GM18951 (cell line): ENCODE measurements around the gene APP.
"Not testable (repeated sequence)": the region's sequence is repeated elsewhere in the genome, so short reads cannot be mapped to it uniquely, and the experiment has no call there.

Source experiments
- POLR2A ChIP-seq: IDR thresholded peaks from 4 replicates; pipeline ENCODE4 v1.6.1; 2011; ENCODE audit warnings: mild to moderate bottlenecking; ENCODE audit not compliant: insufficient read length, insufficient read depth; ENCODE audit errors: extremely low read depth
- in situ Hi-C: fragments of 300-500 bp; cut with MboI; formaldehyde crosslinking; loops from one replicate; pipeline ENCODE4 v1.12.0; 2022; ENCODE audit warnings: low sequenced_read_pairs, mixed read lengths, inconsistent platforms; ENCODE audit not compliant: unreplicated experiment

APP gene

DNA sequence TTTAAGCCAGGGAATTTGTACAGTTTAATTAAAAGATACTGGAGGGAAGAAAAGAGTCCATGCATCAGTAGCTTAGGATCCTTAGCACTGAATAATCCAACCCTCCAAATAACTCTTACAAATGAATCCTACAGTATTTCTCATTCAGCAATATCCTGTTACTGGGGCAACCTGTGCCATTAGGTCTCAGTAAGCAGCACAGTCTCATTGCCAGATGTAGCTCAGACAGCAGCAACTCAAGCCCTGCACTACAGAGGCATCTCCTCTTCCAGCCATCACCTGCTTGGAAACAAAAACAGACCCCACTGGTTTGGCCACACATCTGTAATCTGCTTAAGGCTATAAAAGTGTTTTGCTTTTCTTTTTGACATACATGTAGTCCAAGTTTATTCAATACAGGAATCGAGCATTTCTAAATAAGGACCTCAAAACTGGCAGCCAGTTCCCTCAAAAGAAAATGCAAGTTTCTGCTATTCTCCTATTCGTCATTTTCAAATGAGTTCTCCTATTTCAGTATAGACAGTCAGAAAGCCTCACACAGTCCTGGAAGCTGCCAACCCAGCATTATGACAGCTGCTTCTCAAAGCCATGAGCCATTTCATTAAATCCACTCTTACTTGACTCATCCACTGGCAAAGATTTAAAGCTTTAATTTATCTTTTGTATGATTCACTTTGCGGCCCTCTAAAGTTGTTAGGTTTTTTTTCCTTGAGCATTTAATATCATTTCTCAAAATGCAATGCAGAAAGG is 129.0 kb downstream of the APP start:
- no peak for TF ChIP-seq POLR2A
- in situ Hi-C loops = no loop called here

DNA sequence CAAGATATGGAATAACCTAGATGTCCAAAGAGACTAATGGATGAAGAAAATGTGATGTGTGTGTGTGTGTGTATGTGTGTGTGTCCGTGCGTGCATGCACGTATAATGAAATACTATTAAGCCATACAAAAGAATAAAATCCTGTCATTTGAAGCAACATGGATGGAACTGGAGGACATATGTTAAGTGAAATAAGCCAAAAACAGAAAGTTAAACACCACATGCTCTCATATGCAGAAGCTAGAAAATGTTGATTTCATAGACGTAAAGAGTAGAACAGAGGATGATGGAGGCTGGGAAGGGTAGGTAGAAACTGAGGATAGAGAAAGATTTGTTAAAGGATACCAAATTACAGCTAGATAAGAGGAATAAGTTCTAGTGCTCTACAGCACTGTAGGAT is 133.7 kb downstream of the APP start:
- in situ Hi-C loops = no loop called here
- TF ChIP-seq POLR2A = no peak

GRCh38 chr21:26032263-26032662 is 138.3 kb downstream of the APP start:
- no peak for TF ChIP-seq POLR2A
- in situ Hi-C loops = no loop called here

DNA sequence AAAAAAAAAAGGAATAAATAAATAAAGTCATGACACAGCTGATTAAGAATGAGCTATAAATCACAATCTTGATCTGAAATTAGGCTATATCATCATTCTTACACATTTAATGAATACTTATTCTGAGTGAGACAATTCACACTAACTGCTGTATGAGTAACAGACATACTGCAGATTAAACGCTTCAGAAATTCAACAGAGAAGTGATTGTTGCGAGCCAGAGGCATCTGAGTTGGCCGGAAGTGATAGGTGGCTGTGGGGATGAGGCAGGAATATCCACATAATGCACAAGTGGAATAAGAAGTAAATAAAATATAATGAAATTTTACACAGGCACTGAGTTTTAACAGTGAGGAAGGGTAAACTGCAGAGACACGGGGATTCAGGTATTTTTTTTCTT is 142.4 kb downstream of the APP start:
- in situ Hi-C loops = no loop called here
- TF ChIP-seq POLR2A = no peak

- in situ Hi-C loops = no loop called here
- TF ChIP-seq POLR2A = no peak
These were observed 142.9 kb downstream of the APP start for GRCh38 chr21:26027696-26028095.

- in situ Hi-C loops = no loop called here
- no peak for TF ChIP-seq POLR2A
These were observed 144.7 kb downstream of the APP start for GRCh38 chr21:26025536-26026512.

DNA sequence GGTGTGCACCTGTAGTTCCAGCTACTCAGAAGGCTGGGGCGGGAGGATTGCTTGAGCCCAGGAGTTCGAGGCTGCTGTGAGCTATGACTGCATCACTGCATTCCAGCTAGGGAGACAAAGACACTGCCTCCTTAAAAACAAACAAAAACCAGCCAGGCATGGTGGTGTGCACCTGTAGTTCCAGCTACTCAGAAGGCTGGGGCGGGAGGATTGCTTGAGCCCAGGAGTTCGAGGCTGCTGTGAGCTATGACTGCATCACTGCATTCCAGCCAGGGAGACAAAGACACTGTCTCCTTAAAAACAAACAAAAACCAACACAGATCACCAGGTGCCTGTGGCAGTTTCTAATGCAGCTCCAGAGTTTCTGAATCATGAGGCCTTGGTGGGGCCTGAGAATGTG is 147.2 kb downstream of the APP start:
- in situ Hi-C loops = not testable (repeated sequence)

GRCh38 chr21:26022598-26023337 is 147.8 kb downstream of the APP start:
- in situ Hi-C loops = not testable (repeated sequence)

- TF ChIP-seq POLR2A = no peak
- in situ Hi-C loops = no loop called here
These were observed 150.1 kb downstream of the APP start for GRCh38 chr21:26020510-26020909.

DNA sequence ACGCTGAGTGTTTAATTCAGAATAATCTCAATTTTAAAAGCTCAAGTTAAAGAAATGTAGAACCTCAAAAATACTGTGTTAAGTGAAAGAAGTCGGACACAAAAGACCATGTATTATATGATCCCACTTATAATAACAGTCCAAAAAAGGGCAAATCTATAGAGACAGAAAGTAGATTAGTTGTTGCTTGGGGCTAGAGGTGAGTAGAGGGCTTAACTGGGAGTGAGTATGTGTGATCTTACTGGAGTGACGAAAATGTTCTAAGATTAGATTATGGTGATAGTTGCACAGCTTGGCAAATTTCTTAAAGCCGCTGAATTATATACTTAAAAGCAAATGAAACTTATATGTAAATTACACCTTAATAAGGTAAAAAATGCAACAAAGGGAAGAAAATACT is 150.5 kb downstream of the APP start:
- TF ChIP-seq POLR2A = no peak
- in situ Hi-C loops = no loop called here

GRCh38 chr21:26019236-26019635 is 151.3 kb downstream of the APP start:
- TF ChIP-seq POLR2A = no peak
- in situ Hi-C loops = no loop called here

- in situ Hi-C loops = no loop called here
- no peak for TF ChIP-seq POLR2A
These were observed 156.6 kb downstream of the APP start for GRCh38 chr21:26013970-26014369.

GRCh38 chr21:26012482-26012881 is 158.1 kb downstream of the APP start:
- in situ Hi-C loops = not testable (repeated sequence)
